CD4-positive, alpha-beta T cell treated with Interleukin-4 for 4 hours (primary cell): Measurements from ENCODE around the gene MARCHF10.
"Not testable (repeated sequence)": the region's sequence is repeated elsewhere in the genome, so short reads cannot be mapped to it uniquely, and the experiment has no call there.

Experiments used
- DNase-seq: peaks from one replicate; pipeline ENCODE4 v3.0.0-alpha.2; 2020

Gene MARCHF10

DNA sequence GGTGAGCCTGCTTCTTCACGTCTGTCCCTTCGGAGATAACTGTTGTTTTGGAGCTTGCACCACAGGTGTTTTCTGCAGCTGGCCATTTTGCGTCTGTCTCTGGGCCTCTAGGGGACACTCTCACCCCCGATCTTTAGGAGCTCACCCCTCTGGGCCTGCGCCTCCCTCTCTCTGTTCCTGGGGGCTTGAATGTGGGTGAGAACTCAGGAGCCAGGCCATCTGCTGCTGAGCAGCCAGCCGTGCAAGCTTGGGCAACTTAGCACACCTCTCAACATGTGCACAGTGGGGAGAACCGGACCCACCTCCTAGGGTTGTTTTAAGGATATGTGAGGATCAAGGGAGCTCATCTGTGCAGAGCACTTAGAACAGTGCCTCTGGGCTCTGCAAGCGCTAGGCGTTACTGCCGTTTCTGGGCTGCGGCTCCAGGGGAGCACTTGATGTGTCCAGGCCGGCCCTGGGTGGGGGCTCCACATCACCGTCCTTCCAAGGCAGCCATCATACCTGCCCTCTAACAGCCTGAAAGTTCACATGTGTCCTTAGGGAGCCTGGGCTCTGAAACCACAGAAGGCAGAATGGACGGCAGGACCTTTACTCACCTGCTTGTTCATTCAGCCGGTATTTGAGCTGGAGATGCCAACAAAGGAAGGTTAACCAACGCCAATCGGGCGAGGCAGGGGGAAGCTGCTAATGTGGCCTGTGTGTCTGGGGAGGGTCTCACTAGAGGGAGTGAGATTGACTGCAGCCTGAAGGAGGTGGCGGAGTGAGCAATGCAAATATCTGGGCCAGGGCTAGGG is 114.3 kb downstream of the MARCHF10 start:
- no peak for DNase-seq

DNA sequence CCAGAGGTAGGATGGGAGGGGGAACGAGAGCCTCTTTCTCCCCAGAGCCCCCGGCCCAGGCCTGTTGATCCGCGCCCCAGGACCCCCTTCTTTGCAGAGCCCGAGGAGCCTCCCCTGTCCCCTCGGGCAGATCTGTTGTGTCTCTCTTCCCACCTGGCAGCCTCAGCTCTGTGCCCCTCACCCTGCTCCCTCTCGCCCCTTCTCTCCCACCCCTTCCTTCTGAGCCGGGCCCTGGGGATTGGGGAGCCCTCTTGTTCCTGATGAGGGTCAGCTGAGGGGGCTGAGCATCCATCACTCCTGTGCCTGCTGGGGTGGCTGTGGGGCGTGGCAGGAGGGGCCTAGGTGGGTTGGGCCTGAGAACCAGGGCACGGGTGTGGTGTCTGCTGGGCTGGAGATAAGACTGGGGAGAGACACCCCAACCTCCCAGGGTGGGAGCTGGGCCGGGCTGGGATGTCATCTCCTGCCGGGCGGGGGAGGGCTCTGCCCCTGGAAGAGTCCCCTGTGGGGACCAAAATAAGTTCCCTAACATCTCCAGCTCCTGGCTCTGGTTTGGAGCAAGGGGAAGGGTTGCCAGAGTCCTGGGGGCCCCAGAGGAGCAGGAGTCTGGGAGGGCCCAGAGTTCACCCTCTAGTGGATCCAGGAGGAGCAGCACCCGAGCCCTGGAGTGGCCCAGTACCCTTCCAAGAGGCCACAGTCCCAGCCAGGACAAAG is 115.2 kb downstream of the MARCHF10 start:
- DNase-seq = no peak

DNA sequence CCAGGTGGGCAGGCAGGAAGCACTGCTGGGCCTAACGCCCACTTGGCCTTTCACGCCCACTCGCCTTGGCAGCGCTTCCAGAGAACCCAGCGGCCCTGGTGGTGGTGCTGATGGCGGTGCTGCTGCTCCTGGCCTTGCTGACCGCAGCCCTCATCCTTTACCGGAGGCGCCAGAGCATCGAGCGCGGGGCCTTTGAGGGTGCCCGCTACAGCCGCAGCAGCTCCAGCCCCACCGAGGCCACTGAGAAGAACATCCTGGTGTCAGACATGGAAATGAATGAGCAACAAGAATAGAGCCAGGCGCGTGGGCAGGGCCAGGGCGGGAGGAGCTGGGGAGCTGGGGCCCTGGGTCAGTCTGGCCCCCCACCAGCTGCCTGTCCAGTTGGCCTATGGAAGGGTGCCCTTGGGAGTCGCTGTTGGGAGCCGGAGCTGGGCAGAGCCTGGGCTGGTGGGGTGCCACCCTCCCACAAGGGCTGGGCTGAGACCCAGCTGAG is 115.9 kb downstream of the MARCHF10 start:
- no peak for DNase-seq

DNA sequence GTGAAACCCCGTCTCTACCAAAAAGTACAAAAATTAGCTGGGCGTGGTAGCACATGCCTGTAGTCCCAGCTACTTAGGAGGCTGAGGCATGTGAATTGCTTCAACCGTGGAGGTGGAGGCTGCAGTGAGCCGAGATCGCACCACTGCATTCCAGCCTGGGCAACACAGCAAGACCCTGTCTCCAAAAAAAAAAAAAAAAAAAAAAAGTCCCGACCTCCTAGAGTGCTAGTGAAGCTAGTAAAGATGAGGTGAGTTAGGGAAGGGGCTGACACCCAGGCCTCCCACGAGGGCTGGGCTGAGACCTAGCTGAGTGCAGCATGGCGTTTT is 116.6 kb downstream of the MARCHF10 start:
- not testable (repeated sequence) for DNase-seq

DNA sequence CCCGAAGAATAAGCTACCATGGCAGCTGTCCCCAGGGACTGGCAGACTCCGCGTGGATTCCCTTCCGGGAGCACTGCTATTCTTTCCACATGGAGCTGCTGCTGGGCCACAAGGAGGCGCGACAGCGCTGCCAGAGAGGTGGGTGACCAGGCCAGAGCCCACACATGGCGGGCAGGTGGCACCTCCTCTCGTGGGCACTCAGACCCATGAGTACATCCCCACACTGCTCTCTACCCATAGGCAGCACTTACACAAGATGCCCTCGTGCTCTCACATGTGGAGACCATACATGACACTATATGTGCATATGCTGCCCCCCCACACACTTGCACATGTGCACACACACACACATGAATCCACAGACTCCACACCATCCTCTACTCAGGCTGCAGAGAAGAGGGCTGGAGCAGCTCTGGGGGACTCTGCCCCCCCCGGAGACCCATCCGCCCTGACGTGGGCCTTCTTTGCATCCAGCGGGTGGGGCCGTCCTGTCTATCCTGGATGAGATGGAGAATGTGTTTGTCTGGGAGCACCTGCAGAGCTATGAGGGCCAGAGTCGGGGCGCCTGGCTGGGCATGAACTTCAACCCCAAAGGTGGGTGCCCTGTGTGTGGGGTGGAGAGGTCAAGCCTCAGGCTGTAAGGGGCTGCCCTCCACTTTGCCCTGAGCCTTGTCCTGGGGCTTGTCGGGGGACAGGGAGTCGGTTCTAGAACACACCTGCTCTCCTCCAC is 117.8 kb downstream of the MARCHF10 start:
- DNase-seq = no peak

DNA sequence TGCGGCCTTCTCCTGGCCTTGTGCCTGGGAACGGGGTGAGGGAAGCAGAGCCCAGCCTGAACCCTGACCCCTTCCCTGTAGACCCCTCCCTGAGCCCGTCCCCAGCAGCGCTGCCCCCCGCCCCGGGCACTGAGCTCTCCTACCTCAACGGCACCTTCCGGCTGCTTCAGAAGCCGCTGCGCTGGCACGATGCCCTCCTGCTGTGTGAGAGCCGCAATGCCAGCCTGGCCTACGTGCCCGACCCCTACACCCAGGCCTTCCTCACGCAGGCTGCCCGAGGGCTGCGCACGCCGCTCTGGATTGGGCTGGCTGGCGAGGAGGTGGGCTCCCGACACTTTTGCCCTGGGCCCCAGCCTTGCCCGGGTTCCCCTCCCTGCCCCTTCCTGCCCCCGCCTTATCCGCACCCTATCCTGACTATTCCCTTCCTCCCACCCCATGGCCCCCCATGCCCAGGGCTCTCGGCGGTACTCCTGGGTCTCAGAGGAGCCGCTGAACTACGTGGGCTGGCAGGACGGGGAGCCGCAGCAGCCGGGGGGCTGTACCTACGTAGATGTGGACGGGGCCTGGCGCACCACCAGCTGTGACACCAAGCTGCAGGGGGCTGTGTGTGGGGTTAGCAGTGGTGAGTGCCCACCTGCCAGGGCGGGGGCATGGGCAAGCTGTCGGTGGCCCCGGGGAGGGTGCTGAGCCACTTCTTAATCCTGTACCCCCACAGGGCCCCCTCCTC is 118.5 kb downstream of the MARCHF10 start:
- DNase-seq = no peak

DNA sequence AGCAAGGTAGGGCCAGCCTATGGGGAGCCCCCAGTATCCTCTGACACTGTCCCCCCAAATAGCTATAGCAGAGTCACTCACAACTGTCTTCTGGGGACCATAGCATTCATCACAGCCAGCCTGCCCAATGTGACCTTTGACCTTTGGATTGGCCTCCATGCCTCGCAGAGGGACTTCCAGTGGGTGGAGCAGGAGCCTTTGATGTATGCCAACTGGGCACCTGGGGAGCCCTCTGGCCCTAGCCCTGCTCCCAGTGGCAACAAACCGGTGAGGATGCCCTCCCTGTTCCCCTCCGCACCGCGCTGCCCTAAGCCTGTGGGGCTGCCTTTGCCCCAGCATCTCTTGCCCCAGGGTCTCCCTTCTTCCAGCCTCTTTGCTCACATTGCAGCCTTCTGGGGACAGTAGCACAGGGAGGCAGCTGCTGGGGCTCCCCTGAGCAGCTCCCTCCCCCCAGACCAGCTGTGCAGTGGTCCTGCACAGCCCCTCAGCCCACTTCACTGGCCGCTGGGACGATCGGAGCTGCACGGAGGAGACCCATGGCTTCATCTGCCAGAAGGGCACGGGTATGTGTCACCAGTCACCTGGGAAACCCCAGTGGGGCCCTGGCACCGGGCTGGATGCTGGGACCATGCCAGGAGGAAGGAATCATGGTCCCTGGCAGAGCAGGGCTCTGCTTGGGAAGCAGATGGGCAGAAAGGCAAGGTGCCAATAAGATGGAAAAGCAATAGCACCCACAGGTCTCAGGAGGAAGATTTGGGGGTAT is 119.5 kb downstream of the MARCHF10 start:
- no peak for DNase-seq

DNA sequence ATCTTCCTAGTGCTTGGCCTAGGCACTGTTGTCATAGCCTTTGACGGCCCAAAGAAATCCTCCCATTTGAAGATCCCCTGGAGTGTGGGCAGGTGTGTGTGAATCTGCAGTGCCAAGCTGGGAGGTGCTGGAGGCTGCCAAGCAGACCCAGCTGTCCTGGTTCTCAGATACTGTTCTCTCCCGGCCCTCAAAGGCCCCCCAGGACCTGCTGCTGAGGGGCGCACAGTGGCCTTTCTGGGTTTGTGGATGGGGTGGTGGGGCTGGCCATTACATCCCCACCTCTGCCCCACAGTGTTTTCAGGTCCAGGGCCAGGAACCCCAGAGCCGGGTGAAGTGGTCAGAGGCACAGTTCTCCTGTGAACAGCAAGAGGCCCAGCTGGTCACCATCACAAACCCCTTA is 120.1 kb downstream of the MARCHF10 start:
- no peak for DNase-seq

DNA sequence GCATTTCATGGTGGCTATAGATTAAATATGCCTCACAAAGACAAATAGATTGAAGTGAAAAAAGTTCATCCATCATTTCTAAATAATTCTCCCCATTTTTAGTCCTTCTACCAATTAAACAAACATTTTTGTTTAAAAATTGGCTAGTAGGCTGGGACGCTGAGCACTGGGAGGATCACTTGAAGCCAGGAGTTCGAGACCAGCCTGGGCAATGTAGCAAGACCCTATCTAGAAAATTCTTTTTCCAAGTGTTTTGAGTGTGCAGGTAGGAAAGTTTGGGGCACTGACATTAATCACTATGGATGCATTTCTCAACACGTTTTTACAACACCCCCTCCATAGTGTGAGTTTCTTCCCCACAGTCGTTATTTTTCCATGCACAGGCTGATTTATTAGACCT is 123.9 kb downstream of the MARCHF10 start:
- no peak for DNase-seq

DNA sequence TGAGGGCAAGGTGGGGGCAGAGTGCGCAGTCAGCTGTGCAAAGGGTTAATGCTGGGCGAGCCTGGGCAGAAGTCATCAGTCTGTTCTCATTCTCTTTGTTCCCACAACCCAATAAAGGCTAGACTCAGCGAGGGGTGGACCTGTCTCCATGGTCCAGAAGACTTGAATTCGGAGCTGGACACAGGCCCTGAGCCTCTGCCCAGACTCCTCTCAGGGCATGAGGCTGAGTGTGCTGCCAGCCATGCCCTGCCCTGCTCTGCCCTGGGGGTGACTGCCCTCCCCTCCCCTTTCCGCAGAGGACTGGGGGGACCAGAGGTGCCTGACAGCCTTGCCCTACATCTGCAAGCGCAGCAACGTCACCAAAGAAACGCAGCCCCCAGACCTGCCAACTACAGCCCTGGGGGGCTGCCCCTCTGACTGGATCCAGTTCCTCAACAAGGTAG is 126.2 kb downstream of the MARCHF10 start:
- DNase-seq = no peak

DNA sequence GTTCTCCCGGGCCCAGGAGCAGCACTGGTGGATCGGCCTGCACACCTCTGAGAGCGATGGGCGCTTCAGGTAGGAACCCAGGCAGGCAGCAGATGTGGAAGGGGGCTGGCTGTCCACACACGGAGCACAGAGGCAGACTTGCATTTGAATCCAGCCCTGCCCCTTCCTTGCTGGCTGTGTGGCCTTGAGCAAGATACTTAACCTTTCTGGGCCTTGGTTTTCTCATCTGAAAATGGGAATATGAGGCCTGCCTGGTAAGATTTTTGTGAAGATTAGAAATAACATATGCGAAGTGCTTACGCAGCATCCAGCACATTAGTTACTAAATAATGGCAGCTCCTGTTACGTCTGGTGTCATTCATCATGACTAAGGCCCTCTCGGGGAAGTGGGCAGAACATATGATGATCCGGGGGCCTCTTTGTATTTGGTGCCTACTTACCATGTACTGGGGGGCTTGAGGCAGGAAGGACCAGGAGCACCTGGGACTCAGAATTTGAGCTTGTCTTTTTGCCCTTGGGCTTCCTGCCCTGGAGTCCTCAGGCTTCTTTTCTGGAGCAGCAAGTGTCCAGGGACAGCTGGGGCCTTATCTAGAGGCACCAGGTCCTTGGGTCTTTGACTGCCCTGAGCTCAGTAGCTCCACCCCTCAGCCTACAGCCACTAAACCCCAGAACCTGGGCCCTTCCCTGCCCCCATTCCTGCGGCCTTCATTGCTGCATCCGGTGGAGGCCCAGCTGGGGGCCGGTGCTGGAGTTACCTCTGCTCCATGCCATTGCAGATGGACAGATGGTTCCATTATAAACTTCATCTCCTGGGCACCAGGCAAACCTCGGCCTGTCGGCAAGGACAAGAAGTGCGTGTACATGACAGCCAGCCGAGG is 126.8 kb downstream of the MARCHF10 start:
- no peak for DNase-seq

DNA sequence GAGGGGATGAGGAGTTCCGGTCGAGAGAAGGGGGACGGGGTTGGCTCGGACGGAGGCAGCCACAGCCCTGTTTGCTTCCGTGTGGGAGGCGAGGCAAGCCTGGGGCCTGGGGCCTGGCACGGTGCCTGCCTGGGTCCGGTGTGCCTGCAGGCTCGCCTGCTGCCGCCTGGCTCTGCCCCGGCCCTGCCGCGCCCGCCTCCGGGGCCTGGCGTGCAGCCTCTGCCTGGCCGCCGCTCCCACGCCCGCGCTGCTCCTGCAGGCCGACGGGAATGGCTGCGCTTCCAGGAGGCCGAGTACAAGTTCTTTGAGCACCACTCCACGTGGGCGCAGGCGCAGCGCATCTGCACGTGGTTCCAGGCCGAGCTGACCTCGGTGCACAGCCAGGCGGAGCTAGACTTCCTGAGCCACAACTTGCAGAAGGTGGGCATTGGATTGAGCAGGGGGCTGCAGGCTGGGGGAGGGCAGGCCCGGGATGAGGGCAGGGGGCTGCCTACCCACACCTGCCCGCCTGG is 127.5 kb downstream of the MARCHF10 start:
- no peak for DNase-seq

DNA sequence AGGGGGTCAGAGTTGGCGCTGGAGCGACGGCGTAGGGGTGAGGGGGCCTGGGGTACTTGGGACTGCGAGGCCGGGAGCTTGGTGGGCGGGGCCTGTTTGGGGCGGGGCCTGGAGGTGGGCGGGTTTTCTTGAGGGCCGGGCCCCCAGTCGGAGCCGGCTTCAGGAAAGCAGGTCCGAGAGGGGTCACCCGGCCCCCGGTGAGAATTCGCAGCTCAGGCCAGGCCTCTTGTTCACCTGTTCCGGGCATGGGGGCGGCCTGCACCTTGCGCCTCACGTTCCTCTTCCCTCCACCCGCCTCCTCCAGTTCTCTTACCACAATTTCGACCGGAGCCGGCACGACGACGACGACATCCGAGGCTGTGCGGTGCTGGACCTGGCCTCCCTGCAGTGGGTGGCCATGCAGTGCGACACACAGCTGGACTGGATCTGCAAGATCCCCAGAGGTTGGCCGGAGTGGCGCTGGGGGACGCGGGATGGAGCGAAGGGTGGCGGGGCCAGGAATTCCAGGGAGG is 128.2 kb downstream of the MARCHF10 start:
- no peak for DNase-seq

DNA sequence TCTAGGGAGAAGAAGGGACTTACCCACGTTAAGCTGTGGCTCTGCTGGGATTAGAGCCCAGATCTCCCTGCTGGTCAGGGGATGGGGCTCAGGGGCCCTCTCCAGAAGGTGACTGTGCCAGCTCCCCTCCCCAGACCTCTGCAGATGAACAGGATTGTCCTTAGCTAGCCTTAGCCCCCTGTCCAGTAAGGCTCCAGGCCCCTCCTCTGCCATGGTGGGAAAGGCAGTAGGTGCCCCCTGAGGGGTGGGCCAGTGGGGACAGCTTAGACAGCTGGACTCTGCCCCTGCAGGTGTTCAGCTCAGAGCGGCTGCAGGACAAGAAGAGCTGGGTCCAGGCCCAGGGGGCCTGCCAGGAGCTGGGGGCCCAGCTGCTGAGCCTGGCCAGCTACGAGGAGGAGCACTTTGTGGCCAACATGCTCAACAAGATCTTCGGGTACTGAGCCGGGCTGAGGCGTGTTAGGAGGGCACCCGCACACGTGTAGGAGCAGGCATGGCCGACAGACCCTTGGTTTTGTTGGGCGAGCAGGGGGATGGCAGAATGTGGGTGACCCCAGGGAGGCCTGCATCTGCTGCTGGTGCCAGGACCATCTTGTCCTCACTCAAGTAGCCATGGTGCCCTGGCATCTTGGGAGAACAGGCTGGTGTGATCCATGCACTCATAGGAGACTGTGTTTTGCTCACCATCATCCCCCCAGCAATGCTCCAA is 129.7 kb downstream of the MARCHF10 start:
- no peak for DNase-seq

DNA sequence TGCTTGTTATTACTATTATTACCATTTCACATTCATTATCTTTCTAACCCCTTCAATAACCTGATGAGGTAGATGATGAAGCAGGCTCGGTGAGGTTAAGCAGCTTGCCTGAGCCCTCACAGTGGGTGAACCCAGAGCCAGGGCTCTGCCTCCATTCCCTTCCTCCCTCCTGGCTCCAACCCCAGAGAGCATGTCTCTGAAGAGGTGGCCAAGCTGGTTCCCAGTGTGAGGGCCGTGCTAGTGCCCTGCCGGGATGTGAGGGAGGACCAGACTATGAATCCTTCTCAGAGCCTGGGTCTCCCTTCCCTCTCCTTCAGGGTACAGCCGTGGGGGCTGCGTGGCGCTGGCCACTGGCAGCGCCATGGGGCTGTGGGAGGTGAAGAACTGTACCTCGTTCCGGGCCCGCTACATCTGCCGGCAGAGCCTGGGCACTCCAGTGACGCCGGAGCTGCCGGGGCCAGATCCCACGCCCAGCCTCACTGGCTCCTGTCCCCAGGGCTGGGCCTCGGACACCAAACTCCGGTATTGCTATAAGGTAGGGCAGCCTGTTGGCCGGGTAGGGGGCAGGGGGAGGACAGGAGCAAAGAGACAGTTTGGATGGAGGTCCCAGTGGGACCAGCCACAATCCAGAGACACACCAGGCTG is 131.0 kb downstream of the MARCHF10 start:
- DNase-seq = no peak

DNA sequence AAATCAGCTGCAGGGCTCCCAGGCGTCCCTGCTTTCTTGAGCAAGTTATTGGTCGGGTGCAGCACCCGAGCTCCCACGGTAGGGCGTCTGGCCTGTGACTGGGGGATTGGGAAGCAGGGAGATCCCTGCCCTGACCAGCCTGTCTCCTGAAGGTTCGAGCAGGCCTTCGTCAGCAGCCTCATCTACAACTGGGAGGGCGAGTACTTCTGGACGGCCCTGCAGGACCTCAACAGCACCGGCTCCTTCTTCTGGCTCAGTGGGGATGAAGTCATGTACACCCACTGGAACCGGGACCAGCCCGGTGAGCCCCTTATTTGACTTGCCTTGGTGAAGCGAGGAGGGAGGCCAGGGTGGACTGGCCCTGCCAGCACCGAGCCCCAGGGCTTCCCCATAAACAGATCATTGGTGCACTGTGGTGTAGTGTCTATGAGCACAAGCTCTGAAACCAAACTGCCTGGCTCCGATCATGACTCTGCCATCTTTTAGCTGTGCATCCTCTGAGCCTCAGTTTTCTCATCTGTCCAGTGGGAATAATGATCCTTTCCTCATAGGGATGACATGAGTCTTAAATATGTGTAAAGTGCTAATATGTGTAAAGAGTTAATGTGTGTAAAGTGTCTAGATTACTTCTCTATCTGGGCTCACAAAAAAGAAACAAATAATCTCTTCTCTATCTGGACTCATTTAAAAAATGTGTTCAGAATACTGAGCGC is 131.7 kb downstream of the MARCHF10 start:
- DNase-seq = no peak

DNA sequence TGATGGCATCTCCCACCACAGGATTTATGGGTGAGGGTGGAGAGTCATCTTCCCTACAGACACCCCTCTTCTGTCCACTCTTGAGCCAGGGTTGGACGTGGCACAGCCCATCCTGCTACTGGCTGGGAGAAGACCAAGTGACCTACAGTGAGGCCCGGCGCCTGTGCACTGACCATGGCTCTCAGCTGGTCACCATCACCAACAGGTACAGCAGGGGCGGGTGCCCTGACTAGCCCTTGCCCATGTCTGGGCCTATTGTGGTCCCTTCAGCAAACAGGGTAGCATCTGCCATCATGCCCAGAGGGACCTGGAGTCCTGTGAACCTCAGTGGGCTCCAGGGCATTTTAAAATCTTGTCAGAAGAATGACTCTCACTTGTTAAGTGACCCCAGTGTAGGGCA is 132.4 kb downstream of the MARCHF10 start:
- DNase-seq = no peak

DNA sequence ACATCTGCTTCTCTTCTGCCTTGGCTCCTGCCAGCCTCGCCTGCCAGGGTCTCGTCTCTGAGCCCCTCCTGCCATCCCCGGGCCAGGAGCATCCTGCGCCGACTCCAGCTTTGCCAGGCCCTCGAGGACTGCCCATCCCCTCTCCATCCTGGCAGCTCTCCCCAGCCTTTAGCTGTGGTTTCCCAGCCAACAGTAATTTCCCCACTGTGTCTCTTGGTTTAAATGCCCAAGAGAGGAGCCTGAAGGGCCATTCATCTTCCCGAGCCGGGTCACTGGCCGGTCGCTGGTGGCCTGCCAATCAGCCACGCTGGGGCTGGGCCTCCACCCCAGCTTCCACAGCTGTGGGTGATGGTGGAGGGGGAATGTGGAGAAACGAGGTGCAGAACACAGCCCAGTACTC is 132.9 kb downstream of the MARCHF10 start:
- no peak for DNase-seq

DNA sequence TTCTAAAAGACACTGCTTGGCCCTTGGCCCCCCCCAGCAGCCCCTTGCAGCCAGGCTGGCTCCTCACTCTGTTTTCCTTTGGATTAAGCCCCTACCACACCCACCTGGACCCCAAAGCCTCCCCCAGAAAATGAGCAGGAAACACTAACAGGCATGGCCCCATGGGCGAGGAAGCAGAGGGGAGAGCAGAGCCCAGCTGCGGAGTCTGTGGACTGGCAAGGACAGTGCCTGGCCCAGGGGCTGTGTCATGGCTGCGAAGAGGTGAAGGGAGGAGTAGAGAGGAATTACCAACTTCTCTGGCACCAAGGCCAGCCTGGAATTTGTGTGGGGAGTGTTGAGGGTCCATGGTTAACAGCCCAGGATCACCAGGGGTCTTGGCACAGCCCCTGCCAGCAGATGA is 133.3 kb downstream of the MARCHF10 start:
- DNase-seq = no peak
